NOMO-1 treated with dmso at 0.1 percent for 144 hours (cell line): ENCODE measurements around the gene ANKH.
"Not testable (repeated sequence)": the region's sequence is repeated elsewhere in the genome, so short reads cannot be mapped to it uniquely, and the experiment has no call there.

Experiments
- DNase-seq: peaks from one replicate; lab custom pipeline; 2025; ENCODE audit not compliant: unreplicated experiment; lab: John Stamatoyannopoulos, UW

Gene ANKH

DNA sequence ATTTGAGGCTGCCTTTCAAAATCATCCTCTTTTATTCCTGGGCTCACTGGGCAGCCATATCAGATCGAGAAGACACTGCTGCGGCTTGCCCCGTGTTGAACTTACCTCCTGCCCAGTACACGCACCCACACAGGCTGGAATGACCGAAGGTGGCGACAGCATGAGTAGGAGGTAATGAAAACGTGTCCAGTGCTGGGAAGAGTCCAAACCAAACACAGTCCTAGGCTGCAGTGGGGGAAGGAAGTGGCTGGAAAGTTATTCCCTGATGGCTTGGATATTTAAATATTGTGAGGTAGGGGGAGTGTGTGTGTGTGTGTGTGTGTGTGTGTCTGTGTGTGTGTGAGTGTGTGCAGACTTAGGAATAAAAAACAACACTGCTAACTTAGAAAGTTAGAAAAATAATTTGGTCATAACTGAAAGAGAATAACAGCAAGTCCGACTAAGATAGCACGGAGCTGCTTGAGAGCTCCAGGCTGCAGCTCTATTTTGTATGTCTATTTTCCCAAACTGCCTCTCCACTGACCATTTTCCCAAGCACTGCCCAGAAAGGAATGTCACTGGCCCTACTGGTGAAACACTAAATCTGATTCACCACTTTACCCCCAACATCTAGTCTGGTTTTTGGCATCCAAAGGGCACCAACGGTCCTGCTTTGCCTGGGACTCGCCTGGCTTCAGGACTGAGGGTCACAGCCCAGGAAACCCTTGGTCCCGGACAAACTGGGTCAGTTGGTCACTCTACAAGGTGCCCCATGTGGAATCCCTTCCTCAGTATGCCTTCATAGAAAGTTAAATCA, 41.2 kb downstream of the ANKH start:
- no peak for DNase-seq

- DNase-seq = no peak
Measured at GRCh38 chr5:14829396-14829795, 42.2 kb downstream of the ANKH start.

DNA sequence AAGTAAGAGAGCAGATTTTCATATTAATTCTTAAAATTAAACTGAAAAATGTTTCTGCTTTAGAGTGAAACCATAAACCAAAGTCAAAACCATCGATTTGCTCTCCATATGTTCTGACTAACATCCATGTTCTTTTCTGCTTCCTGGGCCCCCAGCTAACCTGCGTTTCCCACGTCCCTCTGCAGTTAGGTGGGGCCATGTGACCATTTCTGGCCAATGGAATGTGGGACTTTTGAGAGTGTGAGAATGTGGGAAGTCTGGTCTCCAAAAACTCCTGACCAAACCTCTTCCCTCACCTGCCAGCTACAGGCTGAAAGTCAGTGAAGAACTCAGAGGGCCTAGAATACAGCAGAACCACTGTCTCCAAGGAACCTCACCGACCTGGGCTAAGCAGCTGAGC, 44.9 kb downstream of the ANKH start:
- no peak for DNase-seq

DNA sequence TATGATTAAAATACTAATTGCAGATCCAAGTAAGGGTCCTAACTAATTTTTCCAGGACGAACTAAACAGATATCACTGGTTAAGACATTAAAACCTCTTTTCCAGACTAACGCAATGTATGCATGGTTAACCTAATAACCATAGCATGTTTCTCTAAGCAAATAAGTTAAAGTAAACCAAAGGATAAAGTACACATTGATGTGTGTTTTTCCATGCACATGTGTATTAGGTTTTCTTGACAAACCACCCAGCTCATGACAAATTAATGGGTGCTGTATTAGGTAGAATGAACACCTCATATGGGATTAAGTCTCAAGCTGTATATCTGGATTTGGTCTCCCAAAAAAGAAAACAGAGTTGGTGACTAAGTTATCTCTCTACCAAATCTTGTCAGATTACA, 45.6 kb downstream of the ANKH start:
- no peak for DNase-seq

GRCh38 chr5:14824499-14824898, 47.1 kb downstream of the ANKH start:
- no peak for DNase-seq

DNA sequence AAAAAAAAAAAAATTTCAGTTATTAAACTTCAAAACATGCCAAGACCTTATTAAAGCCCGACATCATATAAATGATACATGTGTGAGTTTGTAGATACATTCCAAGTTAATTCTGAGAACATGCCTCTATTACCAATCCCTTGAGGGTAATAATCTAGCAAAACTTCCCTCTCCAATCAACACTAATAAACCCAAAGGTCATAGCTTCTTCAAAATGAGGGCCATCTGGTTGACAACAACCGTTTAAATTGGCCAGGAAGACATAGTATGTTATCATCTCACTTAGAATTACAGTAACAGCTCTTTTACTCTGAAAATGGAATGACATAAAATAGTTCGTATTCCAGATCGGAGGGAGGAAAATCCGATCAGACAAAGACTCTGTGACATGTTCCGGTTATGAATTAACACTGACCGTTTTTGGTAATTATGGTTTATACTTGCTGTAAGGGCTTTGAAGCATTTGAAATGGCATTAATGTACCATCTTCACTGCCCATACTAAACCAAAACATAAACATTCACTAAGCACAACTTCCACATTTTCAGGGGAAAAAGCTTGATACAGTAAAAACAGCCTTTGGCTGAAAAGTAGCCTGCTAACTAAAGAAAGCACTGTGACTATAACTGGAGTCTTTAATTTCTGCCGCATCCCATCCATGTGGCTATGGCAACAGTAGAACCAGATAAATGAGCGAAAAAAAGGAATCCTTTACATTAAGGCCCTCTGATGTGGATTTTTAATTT, 50.3 kb downstream of the ANKH start:
- no peak for DNase-seq

- DNase-seq = no peak
Measured at GRCh38 chr5:14818931-14819790, 52.4 kb downstream of the ANKH start.

- not testable (repeated sequence) for DNase-seq
Measured at GRCh38 chr5:14817762-14818136, 53.8 kb downstream of the ANKH start.

DNA sequence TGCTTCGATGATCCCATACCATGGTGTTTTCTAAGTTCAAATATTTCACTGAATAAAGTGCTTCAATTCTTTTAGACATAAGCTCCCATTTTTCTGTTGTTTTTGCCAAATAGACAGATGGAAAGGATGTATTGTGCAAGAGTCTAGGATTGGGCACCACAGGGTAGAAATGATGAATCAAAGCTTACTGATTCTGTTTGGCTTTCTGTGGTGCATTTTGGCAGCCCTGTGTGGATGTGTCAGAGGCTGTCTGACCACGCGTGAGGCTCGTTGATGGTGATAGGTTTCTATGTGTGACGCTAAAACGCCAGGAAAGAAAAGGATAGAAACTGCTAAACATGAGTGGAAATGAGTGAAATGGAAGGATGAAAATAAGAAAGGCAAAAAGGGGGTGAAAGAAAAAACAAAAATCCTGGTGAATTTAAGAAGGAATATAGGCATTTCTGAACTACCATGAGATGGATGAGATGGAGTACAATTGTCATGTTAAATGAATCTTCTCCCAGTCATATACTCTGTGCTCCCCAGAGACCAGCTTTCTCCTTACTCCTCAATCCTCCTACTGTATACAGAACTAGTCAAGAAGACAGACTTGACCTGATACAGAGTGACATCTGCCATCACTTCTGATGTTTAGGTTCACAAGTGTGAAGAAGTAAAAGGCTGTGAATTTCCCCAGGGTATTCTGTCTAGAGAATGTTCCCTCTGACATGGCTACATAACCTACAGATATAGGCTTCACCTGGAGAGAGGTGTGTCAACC, 54.4 kb downstream of the ANKH start:
- DNase-seq = no peak

DNA sequence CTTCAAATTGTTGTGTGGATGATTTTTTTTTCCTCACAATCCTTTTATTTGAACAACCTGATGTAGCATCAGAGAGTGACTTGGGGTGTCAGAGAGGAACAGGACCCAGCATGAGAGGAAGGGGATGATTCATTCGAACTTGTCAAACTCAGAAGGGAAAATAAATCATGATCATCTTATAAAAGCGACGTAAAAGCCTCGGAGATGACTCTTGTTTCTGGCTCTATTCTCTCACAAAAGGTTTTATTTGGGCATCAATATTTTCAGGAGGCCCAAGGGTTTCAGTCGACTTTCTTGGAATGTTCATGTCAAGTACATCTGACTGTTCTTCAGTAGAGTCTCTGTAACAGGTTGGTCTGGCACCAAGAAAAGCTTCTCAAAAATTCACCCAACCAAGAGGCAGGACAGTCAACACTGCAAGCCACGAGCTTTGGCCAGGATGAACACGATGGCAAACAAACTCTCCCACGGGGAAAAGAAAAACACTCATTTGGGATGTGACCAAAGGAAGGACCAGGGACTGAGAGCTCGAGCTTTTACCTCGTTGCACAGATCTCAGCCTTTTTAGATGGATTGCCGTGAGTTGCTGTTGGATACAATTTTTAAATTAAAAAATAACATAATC, 55.1 kb downstream of the ANKH start:
- no peak for DNase-seq

- DNase-seq = no peak
Measured at GRCh38 chr5:14813747-14814146, 57.8 kb downstream of the ANKH start.

DNA sequence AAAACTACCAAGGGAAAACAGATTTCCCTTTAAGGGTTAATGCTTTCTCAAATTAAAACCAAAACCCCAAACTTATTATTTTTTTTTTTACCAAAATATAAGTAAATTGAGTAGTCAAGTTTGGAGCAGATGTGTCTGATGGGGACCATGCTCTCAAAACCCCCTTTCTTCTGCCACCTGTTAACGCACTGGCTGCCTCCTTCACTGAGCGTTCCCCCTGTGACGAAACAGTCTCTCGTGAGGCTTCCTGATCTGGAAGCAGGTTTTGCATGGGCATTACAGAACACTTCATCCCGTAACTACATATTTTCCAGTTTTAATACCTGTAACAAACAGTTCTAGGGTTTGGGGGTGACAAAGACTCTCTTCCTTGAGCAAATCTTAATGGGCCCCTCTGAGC, 59.4 kb downstream of the ANKH start:
- DNase-seq = no peak

GRCh38 chr5:14810928-14811572, 60.5 kb downstream of the ANKH start:
- DNase-seq = no peak

GRCh38 chr5:14810282-14810681, 61.3 kb downstream of the ANKH start:
- DNase-seq = no peak

- peak; percentile 97 for DNase-seq
Measured at GRCh38 chr5:14809369-14810155, 62.0 kb downstream of the ANKH start.

GRCh38 chr5:14807471-14807870, 64.1 kb downstream of the ANKH start:
- no peak for DNase-seq

DNA sequence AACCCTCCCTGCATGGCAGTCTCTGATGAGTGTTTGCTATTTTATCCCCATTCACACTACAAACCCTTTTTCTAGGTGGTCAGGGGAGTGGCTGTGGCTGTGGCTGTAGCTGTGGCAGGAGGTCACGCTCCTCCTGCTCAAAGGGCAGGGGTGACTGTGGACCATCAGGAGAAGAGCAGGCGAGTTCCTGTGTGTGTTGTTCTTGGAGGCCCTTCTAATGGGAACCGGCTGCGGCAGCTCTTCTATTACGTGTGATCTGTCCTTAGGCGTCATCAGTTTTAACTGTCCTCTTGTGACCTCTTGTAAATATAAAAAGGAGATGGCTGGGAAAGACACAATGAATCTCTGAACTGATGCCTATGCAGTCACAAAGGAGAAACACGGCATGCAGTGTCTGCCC, 65.1 kb downstream of the ANKH start:
- DNase-seq = no peak

DNA sequence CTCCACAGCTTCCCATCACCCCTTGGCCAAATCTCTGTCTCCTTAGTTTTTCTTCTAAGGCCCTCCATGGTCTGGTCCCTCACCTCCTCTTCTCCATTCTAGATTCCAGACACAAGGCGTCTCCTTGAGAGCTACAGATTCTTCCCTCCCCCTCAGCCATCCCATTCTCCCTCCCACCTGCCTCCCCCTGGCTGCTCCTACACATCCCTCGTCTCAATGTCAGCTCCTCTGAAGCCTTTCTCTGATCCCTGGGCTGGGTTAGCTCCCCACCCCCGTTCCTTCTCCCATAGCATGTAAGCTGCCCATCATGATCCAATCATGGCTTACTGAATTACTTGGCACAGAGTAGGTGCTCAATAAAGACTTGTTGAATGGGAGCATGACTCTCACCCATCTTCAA, 69.0 kb downstream of the ANKH start:
- no peak for DNase-seq

DNA sequence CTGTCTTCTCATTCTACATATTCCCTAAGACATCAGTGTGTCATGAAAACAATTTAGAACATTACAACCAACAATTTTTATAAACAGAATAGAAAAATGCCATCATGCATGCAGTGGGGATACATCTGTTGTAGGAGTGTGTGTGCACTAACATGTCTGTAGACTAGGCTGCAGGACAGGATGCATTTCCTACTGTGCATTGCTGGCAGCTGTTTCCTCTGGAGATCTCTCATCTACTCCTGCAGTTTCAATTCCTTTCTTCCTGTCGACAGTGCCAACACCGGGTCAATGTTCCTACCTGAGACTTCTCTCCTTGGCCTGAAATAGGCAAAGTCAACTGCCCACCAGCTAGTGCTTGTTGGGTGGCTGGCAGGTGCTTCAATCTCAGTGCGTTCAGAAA, 69.8 kb downstream of the ANKH start:
- DNase-seq = no peak
